OCI-LY7 (cell line): ENCODE results near the gene PKD1L1.

ENCODE experiments used
- CTCF ChIP-seq: fragments of 200-600 bp; sonication (generic); conservative IDR thresholded peaks from 2 replicates; pipeline ENCODE4 v1.5.1; 2014; ENCODE audit warnings: mild to moderate bottlenecking, antibody characterized with exemption, low read length, moderate library complexity, mixed read lengths
- EZH2phosphoT487 ChIP-seq: fragments of 200-600 bp; sonication (generic); IDR thresholded peaks from 2 replicates; pipeline ENCODE4 v1.6.1; 2018; ENCODE audit warnings: low read depth, borderline replicate concordance, mild to moderate bottlenecking, mixed run types, antibody characterized with exemption, low read length, moderate library complexity, mixed read lengths

DNA sequence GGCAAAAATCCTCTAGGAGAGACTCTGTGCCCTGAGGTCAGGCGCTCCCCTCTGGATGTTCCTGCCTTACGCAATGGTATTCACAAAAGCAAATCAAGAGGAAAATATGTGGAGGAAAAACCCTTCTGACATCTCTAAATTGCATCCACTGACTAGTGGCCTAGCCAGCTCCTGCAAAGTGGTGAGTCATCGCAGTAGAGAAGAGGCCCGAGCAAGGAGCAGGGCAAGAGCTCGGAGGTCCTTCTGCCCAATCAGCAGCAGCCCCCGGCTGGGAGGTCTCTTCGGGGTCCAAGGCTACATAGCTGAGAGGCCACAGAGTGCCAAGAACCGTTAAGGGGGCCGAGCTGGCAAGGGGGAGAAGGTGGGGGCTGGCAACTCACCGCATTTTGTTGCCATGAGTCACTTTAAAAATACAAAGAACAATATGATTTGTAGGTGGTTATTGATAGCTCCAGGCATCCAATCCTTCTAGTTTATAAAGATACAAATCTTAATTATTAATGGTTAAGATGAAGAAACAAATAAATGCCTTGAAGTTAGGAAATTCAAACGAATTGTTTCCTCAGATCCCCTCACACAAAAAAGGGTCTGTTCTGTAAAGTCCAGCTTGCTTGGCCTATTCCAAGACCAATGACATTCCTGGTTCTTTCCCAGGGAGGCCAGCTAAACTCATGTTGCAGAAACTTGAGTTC, 161.6 kb downstream of the PKD1L1 start:
- TF ChIP-seq CTCF (no peak), EZH2phosphoT487 (no peak)
